ENCODE data around the gene ARHGDIB.

Gene ARHGDIB

GRCh38 chr12:14928931-14929330 is 32.5 kb downstream of the ARHGDIB start:
- no peaks in the 10 kb centered on the region for H3K36me3 ChIP-seq (ENCODE audit: insufficient read depth, low read length)
- no peak overlapping the region for H3K4me3 ChIP-seq (ENCODE audit: low read depth in 1 of 2, low read length in 2 of 2)
- H3K27ac ChIP-seq (ENCODE audit: low read depth, low read length), result no peak overlapping the region
- no peaks in the 10 kb centered on the region for H3K9me3 ChIP-seq (ENCODE audit: low read length)
- H3K27me3 ChIP-seq (ENCODE audit: control insufficient read depth in 1 of 2, insufficient read depth in 2 of 2, low read length in 2 of 2), result no peaks in the 10 kb centered on the region
- peaks cover 6% of the 10 kb centered on the region for H3K4me1 ChIP-seq (ENCODE audit: insufficient read depth, low read length)
- H3K9ac ChIP-seq (ENCODE audit: low read length), result no peak overlapping the region

- Histone ChIP-seq H3K4me3 (ENCODE audit: low read depth in 1 of 2, low read length in 2 of 2) (no peak overlapping the region), H3K4me1 (ENCODE audit: insufficient read depth, low read length) (peaks cover 6% of the 10 kb centered on the region), H3K9me3 (ENCODE audit: low read length) (no peaks in the 10 kb centered on the region), H3K27ac (ENCODE audit: low read depth, low read length) (no peak overlapping the region), H3K9ac (ENCODE audit: low read length) (no peak overlapping the region), H3K36me3 (ENCODE audit: insufficient read depth, low read length) (no peaks in the 10 kb centered on the region), H3K27me3 (ENCODE audit: control insufficient read depth in 1 of 2, insufficient read depth in 2 of 2, low read length in 2 of 2) (no peaks in the 10 kb centered on the region)
These were observed 34.1 kb downstream of the ARHGDIB start for GRCh38 chr12:14927267-14927666.

GRCh38 chr12:14924541-14924940 is 36.9 kb downstream of the ARHGDIB start:
- no peaks in the 10 kb centered on the region for H3K27me3 ChIP-seq (ENCODE audit: control insufficient read depth in 1 of 2, insufficient read depth in 2 of 2, low read length in 2 of 2)
- H3K9me3 ChIP-seq (ENCODE audit: low read length), result no peaks in the 10 kb centered on the region
- no peak overlapping the region for H3K9ac ChIP-seq (ENCODE audit: low read length)
- H3K27ac ChIP-seq (ENCODE audit: low read depth, low read length), result no peak overlapping the region
- no peaks in the 10 kb centered on the region for H3K4me1 ChIP-seq (ENCODE audit: insufficient read depth, low read length)
- no peak overlapping the region for H3K4me3 ChIP-seq (ENCODE audit: low read depth in 1 of 2, low read length in 2 of 2)
- no peaks in the 10 kb centered on the region for H3K36me3 ChIP-seq (ENCODE audit: insufficient read depth, low read length)

DNA sequence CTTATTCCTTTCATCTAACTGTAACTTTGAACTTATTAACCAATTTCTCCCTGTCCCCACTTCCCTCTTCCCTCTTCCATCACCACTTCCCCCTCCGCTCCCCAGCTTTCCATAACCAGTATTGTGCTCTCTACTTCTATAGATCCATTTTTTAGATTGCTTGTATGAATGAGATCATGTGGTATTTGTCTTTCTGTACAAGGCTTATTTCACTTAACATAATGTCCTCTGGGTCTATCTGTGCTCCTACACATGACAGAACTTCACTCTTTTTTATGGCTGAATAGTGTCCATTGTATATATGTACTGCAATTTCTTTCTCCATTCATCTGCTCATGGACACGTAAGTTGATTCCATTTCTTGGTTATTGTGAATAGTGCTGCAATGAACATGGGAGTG is 37.5 kb downstream of the ARHGDIB start:
- no peak overlapping the region for H3K9ac ChIP-seq (ENCODE audit: low read length)
- H3K27me3 ChIP-seq (ENCODE audit: control insufficient read depth in 1 of 2, insufficient read depth in 2 of 2, low read length in 2 of 2), result no peaks in the 10 kb centered on the region
- no peaks in the 10 kb centered on the region for H3K36me3 ChIP-seq (ENCODE audit: insufficient read depth, low read length)
- H3K27ac ChIP-seq (ENCODE audit: low read depth, low read length), result no peak overlapping the region
- H3K4me1 ChIP-seq (ENCODE audit: insufficient read depth, low read length), result no peaks in the 10 kb centered on the region
- H3K4me3 ChIP-seq (ENCODE audit: low read depth in 1 of 2, low read length in 2 of 2), result no peak overlapping the region
- no peaks in the 10 kb centered on the region for H3K9me3 ChIP-seq (ENCODE audit: low read length)

DNA sequence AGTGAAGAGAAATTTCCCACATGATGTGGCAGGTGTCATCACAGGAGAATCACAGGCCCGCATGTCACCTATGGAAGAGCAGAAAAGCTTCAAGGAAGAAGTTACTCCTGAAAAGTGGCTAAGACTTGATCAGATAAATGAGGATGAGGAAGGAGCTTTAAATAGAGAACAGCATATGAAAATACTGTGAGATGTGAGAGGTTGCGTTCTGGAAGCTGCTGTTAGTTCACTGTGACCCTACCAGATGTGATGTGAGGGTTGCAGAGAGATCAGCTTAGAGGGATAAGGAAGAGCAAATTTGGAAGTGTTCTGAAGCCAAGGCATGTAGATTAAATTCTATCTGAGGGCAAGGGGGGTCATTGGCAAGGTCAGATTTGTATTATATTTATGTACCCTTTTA is 40.2 kb downstream of the ARHGDIB start:
- Histone ChIP-seq H3K9ac (ENCODE audit: low read length) (no peak overlapping the region), H3K27ac (ENCODE audit: low read depth, low read length) (no peak overlapping the region), H3K36me3 (ENCODE audit: insufficient read depth, low read length) (no peaks in the 10 kb centered on the region), H3K4me1 (ENCODE audit: insufficient read depth, low read length) (no peaks in the 10 kb centered on the region), H3K27me3 (ENCODE audit: control insufficient read depth in 1 of 2, insufficient read depth in 2 of 2, low read length in 2 of 2) (no peaks in the 10 kb centered on the region), H3K4me3 (ENCODE audit: low read depth in 1 of 2, low read length in 2 of 2) (no peak overlapping the region), H3K9me3 (ENCODE audit: low read length) (no peaks in the 10 kb centered on the region)

DNA sequence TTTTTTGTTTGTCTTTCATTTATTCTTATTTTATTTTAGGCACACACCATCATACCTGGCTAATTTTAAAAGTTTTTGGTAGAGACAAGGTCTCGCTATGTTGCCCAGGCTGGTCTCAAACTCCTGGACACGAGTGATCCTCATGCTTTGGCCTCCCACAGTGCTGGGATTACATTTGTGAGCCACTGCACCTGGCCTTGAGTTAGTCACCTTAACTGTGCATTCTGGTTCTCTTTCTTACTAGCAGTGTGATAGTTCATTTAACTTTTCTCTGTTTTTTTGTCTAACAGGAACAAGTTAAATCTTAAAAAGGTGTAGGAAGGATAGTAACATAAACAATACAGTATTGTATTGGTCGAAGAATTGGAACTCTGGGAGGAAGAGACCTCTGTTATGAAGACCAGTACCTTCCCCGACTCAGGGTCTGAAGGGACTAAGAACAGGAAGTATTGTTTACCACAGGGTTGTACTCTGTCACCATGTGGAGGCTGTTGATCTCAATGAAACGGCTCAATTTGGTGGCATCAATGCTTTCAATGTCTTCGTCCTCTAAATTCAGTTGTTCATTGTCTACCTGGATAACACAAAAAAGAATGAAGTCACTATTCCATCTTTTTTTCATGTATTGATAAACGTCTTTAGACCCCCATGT is 40.8 kb downstream of the ARHGDIB start:
- Histone ChIP-seq H3K9me3 (ENCODE audit: low read length) (no peaks in the 10 kb centered on the region), H3K4me1 (ENCODE audit: insufficient read depth, low read length) (no peaks in the 10 kb centered on the region), H3K9ac (ENCODE audit: low read length) (no peak overlapping the region), H3K27ac (ENCODE audit: low read depth, low read length) (no peak overlapping the region), H3K27me3 (ENCODE audit: control insufficient read depth in 1 of 2, insufficient read depth in 2 of 2, low read length in 2 of 2) (no peaks in the 10 kb centered on the region), H3K4me3 (ENCODE audit: low read depth in 1 of 2, low read length in 2 of 2) (no peak overlapping the region), H3K36me3 (ENCODE audit: insufficient read depth, low read length) (no peaks in the 10 kb centered on the region)

- Histone ChIP-seq H3K9ac (ENCODE audit: low read length) (no peak overlapping the region), H3K27ac (ENCODE audit: low read depth, low read length) (no peak overlapping the region), H3K4me1 (ENCODE audit: insufficient read depth, low read length) (no peaks in the 10 kb centered on the region), H3K36me3 (ENCODE audit: insufficient read depth, low read length) (no peaks in the 10 kb centered on the region), H3K9me3 (ENCODE audit: low read length) (no peaks in the 10 kb centered on the region), H3K4me3 (ENCODE audit: low read depth in 1 of 2, low read length in 2 of 2) (no peak overlapping the region), H3K27me3 (ENCODE audit: control insufficient read depth in 1 of 2, insufficient read depth in 2 of 2, low read length in 2 of 2) (no peaks in the 10 kb centered on the region)
These were observed 41.9 kb downstream of the ARHGDIB start for GRCh38 chr12:14919455-14919854.

DNA sequence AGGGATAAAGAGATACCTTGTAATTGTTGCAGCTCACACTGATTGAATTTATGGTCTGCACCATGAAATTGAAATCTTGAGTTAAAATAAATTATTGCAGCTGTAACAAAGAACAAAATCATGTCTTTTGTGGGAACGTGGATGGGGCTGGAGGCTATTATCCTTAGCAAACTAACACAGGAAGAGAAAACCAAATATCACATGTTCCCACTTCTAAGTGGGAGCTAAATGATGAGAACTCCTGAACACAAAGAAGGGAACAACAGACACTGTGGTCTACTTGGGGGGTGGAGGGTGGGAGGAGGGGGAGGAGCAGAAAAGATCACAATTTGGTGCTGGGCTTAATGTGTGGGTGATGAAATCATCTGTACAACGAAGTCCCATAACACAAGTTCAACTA is 45.7 kb downstream of the ARHGDIB start:
- Histone ChIP-seq H3K9ac (ENCODE audit: low read length) (no peak overlapping the region), H3K27me3 (ENCODE audit: control insufficient read depth in 1 of 2, insufficient read depth in 2 of 2, low read length in 2 of 2) (no peaks in the 10 kb centered on the region), H3K4me3 (ENCODE audit: low read depth in 1 of 2, low read length in 2 of 2) (no peak overlapping the region), H3K36me3 (ENCODE audit: insufficient read depth, low read length) (no peaks in the 10 kb centered on the region), H3K27ac (ENCODE audit: low read depth, low read length) (no peak overlapping the region), H3K9me3 (ENCODE audit: low read length) (no peaks in the 10 kb centered on the region), H3K4me1 (ENCODE audit: insufficient read depth, low read length) (no peaks in the 10 kb centered on the region)

GRCh38 chr12:14913381-14913781 is 48.0 kb downstream of the ARHGDIB start:
- no peaks in the 10 kb centered on the region for H3K36me3 ChIP-seq (ENCODE audit: insufficient read depth, low read length)
- H3K4me1 ChIP-seq (ENCODE audit: insufficient read depth, low read length), result no peaks in the 10 kb centered on the region
- H3K9me3 ChIP-seq (ENCODE audit: low read length), result no peaks in the 10 kb centered on the region
- no peaks in the 10 kb centered on the region for H3K27me3 ChIP-seq (ENCODE audit: control insufficient read depth in 1 of 2, insufficient read depth in 2 of 2, low read length in 2 of 2)
- H3K27ac ChIP-seq (ENCODE audit: low read depth, low read length), result no peak overlapping the region
- H3K4me3 ChIP-seq (ENCODE audit: low read depth in 1 of 2, low read length in 2 of 2), result no peak overlapping the region
- no peak overlapping the region for H3K9ac ChIP-seq (ENCODE audit: low read length)

DNA sequence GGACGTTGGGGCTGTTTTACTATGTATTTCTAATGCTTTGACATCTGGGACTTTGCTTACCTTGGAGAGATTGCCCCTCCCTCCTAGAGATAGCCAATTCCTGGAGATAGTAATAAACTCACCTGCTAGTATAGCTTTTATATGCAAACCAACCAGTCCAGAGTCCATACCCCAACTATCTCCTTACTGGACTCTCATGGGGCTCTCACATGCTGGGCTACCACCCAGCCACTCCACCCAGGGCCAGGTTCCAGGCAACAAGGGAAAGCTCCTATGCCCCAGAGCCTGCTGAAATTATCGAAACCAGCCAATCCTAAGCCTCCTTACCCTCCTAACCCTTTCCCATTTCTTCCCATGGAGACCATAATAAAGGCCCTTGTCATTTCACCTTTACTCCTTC is 50.3 kb downstream of the ARHGDIB start:
- no peak overlapping the region for H3K27ac ChIP-seq (ENCODE audit: low read depth, low read length)
- no peaks in the 10 kb centered on the region for H3K36me3 ChIP-seq (ENCODE audit: insufficient read depth, low read length)
- H3K4me3 ChIP-seq (ENCODE audit: low read depth in 1 of 2, low read length in 2 of 2), result no peak overlapping the region
- no peaks in the 10 kb centered on the region for H3K9me3 ChIP-seq (ENCODE audit: low read length)
- H3K9ac ChIP-seq (ENCODE audit: low read length), result no peak overlapping the region
- no peaks in the 10 kb centered on the region for H3K27me3 ChIP-seq (ENCODE audit: control insufficient read depth in 1 of 2, insufficient read depth in 2 of 2, low read length in 2 of 2)
- H3K4me1 ChIP-seq (ENCODE audit: insufficient read depth, low read length), result no peaks in the 10 kb centered on the region

DNA sequence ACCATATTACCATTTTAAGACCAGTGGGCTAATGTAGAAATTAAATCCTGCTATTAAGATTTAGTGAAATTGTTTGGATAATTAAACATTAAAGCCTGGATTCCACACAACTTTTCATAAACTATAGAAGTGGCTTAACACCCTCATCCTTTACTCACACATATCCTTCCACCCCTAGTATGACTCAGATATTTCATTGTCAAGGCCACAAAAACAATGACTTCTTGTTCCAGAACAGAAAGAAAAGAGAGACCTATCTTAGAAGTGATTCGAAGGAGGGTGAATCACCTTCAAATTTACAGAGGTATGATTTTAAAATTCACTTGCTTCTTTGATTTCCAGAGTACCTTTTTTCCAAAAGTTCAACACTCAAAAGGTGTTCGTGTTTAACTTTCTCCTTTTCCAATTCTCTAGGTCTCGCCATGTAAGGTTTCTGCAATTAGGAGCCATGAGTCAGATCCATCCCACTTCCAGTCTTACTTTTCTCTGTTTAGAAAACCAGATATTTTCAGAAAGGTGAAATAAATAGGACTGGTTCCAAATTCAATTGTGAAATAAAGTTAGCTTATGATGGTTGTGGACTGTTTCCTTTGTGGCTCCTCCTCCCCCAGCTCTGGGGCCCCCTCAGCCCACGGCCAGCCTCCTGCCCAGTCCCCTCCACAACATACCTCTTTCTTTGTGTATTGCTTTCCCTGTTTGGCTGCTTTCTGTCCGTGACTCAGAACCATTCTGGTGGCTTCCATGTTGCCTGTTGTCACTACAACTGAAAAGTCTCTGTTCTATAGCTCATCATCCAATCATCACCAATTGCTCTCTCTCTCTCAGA is 51.1 kb downstream of the ARHGDIB start:
- Histone ChIP-seq H3K9ac (ENCODE audit: low read length) (no peak overlapping the region), H3K9me3 (ENCODE audit: low read length) (no peaks in the 10 kb centered on the region), H3K36me3 (ENCODE audit: insufficient read depth, low read length) (no peaks in the 10 kb centered on the region), H3K27ac (ENCODE audit: low read depth, low read length) (no peak overlapping the region), H3K4me1 (ENCODE audit: insufficient read depth, low read length) (no peaks in the 10 kb centered on the region), H3K4me3 (ENCODE audit: low read depth in 1 of 2, low read length in 2 of 2) (no peak overlapping the region), H3K27me3 (ENCODE audit: control insufficient read depth in 1 of 2, insufficient read depth in 2 of 2, low read length in 2 of 2) (no peaks in the 10 kb centered on the region)

DNA sequence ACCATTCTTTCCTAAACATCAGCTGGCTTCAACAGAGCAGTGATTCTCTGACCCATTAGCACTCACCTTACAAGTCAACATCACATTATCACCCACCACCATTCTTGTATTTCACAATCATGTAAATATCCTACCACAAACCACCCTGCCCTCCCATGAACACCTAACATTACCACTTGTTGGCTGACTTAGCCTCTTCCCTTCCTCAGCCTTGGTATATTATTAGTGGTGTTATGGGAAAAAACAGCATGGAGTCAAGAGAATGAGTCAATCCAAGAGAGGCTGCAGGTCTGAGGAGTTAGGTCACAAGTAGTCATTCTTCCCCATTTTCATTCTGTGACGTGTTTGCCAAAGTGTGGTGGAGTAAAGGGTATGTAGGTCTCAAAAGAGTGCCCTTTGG is 53.4 kb downstream of the ARHGDIB start:
- no peaks in the 10 kb centered on the region for H3K9me3 ChIP-seq (ENCODE audit: low read length)
- H3K36me3 ChIP-seq (ENCODE audit: insufficient read depth, low read length), result no peaks in the 10 kb centered on the region
- H3K4me3 ChIP-seq (ENCODE audit: low read depth in 1 of 2, low read length in 2 of 2), result no peak overlapping the region
- no peaks in the 10 kb centered on the region for H3K4me1 ChIP-seq (ENCODE audit: insufficient read depth, low read length)
- no peak overlapping the region for H3K27ac ChIP-seq (ENCODE audit: low read depth, low read length)
- no peaks in the 10 kb centered on the region for H3K27me3 ChIP-seq (ENCODE audit: control insufficient read depth in 1 of 2, insufficient read depth in 2 of 2, low read length in 2 of 2)
- H3K9ac ChIP-seq (ENCODE audit: low read length), result no peak overlapping the region

All from muscle layer of colon (tissue), 2 donors.